Epithelial cell of esophagus (primary cell): ENCODE results near the gene MSH2.
"Not testable (repeated sequence)": the region's sequence is repeated elsewhere in the genome, so short reads cannot be mapped to it uniquely, and the experiment has no call there.

Experiments used
- DNase-seq: peaks from one replicate; pipeline ENCODE4 v3.0.0; 2010; ENCODE audit warnings: low read depth
- H3K4me3 ChIP-seq: 2 replicates; pipeline ENCODE4 v1.5.1; 2011; ENCODE audit warnings: mild to moderate bottlenecking, low read length, control low read depth
- TF ChIP-seq, protein P1 (sequence below): IDR thresholded peaks from 2 replicates; pipeline ENCODE4 v1.5.1; 2011; ENCODE audit warnings: low read depth, mild to moderate bottlenecking, low read length, control low read depth, inconsistent platforms; ENCODE audit not compliant: insufficient read depth; ENCODE audit errors: missing control alignments

The MSH2 gene

GRCh38 chr2:47437287-47437686 lies 34.3 kb downstream of the MSH2 start:
- no peak overlapping the region for H3K4me3 ChIP-seq
- peak; percentile 51 for DNase-seq
- TF ChIP-seq, protein P1, sequence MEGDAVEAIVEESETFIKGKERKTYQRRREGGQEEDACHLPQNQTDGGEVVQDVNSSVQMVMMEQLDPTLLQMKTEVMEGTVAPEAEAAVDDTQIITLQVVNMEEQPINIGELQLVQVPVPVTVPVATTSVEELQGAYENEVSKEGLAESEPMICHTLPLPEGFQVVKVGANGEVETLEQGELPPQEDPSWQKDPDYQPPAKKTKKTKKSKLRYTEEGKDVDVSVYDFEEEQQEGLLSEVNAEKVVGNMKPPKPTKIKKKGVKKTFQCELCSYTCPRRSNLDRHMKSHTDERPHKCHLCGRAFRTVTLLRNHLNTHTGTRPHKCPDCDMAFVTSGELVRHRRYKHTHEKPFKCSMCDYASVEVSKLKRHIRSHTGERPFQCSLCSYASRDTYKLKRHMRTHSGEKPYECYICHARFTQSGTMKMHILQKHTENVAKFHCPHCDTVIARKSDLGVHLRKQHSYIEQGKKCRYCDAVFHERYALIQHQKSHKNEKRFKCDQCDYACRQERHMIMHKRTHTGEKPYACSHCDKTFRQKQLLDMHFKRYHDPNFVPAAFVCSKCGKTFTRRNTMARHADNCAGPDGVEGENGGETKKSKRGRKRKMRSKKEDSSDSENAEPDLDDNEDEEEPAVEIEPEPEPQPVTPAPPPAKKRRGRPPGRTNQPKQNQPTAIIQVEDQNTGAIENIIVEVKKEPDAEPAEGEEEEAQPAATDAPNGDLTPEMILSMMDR, result peak; percentile 45

DNA sequence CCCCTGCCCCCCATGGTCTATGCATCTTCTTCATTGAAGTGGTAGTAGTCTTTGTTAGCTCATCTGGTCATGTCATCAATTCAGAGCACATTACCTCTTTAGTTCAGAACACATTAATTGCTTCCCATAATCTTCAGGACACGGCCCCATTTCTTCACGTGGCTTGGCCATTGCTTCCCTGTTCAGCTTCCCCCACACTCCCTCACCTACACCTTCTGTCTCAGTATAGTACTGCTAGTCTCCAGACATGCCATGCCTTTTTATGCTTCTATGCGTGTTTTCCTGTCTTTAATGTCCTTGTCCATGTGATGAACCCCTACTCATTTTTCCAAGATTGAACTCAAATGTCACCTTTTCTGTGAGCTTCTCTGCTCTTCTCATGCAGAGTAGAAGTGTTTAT lies 35.1 kb downstream of the MSH2 start:
- TF ChIP-seq, protein P1, result no peak
- DNase-seq, result no peak

DNA sequence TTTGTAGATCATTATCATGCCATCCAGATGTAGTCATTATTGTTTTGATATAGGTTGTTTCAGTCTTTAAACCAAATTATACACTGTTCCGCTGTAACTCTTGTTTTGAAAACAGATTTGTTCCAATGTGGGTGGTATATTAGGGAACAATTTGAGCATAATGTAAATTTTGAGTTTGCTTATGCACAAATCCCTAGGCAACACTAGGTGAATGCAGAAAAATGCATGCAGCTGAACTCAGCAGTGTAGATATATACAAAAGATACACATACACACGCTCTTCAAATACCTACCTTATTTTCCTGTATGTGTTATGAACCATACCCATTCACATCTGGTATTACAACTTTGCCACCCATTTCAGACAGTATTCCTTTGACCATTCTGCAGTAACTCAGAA lies 35.8 kb downstream of the MSH2 start:
- TF ChIP-seq, protein P1, result no peak
- H3K4me3 ChIP-seq, result no peak overlapping the region
- no peak for DNase-seq

More for the DNA sequence above, 35.1 kb downstream of the MSH2 start:
- no peak overlapping the region for H3K4me3 ChIP-seq

DNA sequence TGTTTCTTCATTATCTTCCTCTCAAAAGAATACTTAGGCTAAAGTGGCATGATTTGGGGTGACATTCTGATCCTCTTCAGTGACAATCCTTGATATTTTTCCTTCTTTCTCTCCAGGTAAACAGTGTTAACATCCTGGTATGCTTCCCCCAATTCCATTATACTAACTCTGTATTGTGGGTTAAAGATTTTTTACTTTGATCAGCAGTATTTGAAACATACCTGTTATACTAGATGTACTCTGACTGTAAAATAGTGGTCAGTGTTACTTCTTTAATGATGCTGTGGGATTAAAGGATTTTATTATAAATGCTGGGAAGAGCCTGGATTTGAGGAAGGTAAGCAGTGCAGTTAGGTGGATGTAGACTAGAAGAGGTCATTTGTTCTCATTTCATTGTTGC lies 48.8 kb downstream of the MSH2 start:
- no peak for DNase-seq

DNA sequence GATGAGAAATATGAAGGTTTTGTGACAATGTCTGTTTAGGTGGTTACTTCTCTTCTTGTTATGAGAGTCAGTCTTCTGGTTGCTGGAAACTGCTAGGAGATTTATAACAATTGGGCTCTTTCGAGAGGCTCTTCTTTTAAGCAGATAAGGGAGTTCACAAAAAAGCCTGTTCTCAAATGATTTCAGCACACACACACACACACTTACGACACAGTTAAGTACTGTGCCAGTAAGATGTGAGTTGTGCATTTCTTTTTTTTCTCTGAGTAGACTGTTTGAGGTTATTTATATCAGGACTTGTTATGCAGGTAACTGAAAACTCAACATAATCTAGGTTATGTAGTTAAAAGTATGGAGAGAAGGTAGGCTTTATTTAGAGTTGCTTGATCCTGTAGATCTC lies 49.8 kb downstream of the MSH2 start:
- no peak overlapping the region for H3K4me3 ChIP-seq
- no peak for DNase-seq
- TF ChIP-seq, protein P1, result no peak

More for the DNA sequence above, 48.8 kb downstream of the MSH2 start:
- no peak overlapping the region for H3K4me3 ChIP-seq
- TF ChIP-seq, protein P1, result no peak

GRCh38 chr2:47454818-47455217 lies 51.9 kb downstream of the MSH2 start:
- H3K4me3 ChIP-seq, DNase-seq: not testable (repeated sequence)

DNA sequence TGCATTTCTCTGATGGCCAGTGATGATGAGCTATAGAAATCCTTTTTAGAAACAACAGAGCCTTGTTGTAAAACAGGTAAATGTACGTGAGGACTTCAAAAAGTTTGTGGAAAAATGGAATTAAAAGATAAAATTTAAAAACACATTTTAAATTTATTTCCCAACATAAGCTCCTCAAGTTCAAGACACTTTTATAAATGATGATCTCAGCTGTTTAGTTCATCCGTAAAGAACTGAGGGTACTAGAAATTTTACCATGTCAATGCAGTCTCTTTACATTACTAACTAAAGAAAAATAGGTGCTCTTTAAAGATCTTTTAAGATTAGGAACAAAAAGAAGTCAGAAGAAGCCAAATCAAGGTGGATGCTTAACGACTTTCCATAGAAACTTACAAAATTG lies 52.5 kb downstream of the MSH2 start:
- no peak for DNase-seq
- TF ChIP-seq, protein P1, result no peak
- no peak overlapping the region for H3K4me3 ChIP-seq
